ENCODE results near the gene GDPD1.

DNA sequence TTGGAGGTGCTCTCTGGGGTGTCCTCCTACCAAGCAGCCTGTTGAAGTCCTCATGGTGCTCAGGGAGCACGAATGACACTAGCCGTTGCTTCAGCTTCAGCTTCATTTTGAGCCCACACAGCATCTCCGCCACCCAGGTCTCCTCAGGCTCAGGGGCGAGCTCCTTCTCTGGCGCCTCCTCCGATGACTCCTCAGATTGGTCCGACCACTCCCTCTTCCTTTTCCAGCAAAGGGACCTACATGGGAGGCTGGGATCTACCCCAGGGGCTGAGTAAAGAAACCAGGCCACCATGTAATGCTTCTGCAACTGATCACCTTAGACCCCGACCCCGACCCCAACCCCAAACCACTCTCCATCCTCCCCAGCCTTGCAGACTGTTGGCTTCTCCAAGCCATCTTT is 38.8 kb upstream of the GDPD1 start:
- TF ChIP-seq JUND (IDR thresholded peaks at IDR 0.05) (no peak), TAF1 (conservative IDR thresholded peaks at IDR 0.05) (no peak), SP1 (IDR thresholded peaks at IDR 0.05) (no peak), HNF4G (IDR thresholded peaks at IDR 0.05) (no peak), RAD21 (IDR thresholded peaks at IDR 0.05) (no peak), GABPA (IDR thresholded peaks at IDR 0.05 in 1 of 2, conservative IDR thresholded peaks at IDR 0.05 in 1 of 2) (no peak), YY1 (IDR thresholded peaks at IDR 0.05) (no peak), EGR1 (IDR thresholded peaks at IDR 0.05; ENCODE audit: low read depth in 2 of 2) (no peak), FOXA1 (IDR thresholded peaks at IDR 0.05) (no peak)
- TF ChIP-seq, protein P1, sequence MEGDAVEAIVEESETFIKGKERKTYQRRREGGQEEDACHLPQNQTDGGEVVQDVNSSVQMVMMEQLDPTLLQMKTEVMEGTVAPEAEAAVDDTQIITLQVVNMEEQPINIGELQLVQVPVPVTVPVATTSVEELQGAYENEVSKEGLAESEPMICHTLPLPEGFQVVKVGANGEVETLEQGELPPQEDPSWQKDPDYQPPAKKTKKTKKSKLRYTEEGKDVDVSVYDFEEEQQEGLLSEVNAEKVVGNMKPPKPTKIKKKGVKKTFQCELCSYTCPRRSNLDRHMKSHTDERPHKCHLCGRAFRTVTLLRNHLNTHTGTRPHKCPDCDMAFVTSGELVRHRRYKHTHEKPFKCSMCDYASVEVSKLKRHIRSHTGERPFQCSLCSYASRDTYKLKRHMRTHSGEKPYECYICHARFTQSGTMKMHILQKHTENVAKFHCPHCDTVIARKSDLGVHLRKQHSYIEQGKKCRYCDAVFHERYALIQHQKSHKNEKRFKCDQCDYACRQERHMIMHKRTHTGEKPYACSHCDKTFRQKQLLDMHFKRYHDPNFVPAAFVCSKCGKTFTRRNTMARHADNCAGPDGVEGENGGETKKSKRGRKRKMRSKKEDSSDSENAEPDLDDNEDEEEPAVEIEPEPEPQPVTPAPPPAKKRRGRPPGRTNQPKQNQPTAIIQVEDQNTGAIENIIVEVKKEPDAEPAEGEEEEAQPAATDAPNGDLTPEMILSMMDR (IDR thresholded peaks at IDR 0.05; ENCODE audit: low read depth, low read length, missing input control): no peak
- TF ChIP-seq, protein P2, sequence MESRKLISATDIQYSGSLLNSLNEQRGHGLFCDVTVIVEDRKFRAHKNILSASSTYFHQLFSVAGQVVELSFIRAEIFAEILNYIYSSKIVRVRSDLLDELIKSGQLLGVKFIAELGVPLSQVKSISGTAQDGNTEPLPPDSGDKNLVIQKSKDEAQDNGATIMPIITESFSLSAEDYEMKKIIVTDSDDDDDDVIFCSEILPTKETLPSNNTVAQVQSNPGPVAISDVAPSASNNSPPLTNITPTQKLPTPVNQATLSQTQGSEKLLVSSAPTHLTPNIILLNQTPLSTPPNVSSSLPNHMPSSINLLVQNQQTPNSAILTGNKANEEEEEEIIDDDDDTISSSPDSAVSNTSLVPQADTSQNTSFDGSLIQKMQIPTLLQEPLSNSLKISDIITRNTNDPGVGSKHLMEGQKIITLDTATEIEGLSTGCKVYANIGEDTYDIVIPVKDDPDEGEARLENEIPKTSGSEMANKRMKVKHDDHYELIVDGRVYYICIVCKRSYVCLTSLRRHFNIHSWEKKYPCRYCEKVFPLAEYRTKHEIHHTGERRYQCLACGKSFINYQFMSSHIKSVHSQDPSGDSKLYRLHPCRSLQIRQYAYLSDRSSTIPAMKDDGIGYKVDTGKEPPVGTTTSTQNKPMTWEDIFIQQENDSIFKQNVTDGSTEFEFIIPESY (IDR thresholded peaks at IDR 0.05): no peak
- TF ChIP-seq, protein P3, sequence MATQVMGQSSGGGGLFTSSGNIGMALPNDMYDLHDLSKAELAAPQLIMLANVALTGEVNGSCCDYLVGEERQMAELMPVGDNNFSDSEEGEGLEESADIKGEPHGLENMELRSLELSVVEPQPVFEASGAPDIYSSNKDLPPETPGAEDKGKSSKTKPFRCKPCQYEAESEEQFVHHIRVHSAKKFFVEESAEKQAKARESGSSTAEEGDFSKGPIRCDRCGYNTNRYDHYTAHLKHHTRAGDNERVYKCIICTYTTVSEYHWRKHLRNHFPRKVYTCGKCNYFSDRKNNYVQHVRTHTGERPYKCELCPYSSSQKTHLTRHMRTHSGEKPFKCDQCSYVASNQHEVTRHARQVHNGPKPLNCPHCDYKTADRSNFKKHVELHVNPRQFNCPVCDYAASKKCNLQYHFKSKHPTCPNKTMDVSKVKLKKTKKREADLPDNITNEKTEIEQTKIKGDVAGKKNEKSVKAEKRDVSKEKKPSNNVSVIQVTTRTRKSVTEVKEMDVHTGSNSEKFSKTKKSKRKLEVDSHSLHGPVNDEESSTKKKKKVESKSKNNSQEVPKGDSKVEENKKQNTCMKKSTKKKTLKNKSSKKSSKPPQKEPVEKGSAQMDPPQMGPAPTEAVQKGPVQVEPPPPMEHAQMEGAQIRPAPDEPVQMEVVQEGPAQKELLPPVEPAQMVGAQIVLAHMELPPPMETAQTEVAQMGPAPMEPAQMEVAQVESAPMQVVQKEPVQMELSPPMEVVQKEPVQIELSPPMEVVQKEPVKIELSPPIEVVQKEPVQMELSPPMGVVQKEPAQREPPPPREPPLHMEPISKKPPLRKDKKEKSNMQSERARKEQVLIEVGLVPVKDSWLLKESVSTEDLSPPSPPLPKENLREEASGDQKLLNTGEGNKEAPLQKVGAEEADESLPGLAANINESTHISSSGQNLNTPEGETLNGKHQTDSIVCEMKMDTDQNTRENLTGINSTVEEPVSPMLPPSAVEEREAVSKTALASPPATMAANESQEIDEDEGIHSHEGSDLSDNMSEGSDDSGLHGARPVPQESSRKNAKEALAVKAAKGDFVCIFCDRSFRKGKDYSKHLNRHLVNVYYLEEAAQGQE (IDR thresholded peaks at IDR 0.05): no peak
- TF ChIP-seq, protein P4, sequence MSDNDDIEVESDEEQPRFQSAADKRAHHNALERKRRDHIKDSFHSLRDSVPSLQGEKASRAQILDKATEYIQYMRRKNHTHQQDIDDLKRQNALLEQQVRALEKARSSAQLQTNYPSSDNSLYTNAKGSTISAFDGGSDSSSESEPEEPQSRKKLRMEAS (IDR thresholded peaks at IDR 0.05): no peak
